IPS-18c (cell line): ENCODE data around the gene GNG13.
"Not testable (repeated sequence)": the region's sequence is repeated elsewhere in the genome, so short reads cannot be mapped to it uniquely, and the experiment has no call there.

Source experiments
- H3K4me3 ChIP-seq: 2 replicates; pipeline ENCODE4 v1.7.0; 2013; ENCODE audit warnings: low read depth, mild to moderate bottlenecking, low read length, moderate library complexity; ENCODE audit not compliant: insufficient read depth
- H3K9me3 ChIP-seq: one replicate; pipeline ENCODE4 v1.6.1; 2013; ENCODE audit warnings: mild to moderate bottlenecking, low read length, moderate library complexity; ENCODE audit not compliant: control insufficient read depth, insufficient read depth

GNG13 gene

DNA sequence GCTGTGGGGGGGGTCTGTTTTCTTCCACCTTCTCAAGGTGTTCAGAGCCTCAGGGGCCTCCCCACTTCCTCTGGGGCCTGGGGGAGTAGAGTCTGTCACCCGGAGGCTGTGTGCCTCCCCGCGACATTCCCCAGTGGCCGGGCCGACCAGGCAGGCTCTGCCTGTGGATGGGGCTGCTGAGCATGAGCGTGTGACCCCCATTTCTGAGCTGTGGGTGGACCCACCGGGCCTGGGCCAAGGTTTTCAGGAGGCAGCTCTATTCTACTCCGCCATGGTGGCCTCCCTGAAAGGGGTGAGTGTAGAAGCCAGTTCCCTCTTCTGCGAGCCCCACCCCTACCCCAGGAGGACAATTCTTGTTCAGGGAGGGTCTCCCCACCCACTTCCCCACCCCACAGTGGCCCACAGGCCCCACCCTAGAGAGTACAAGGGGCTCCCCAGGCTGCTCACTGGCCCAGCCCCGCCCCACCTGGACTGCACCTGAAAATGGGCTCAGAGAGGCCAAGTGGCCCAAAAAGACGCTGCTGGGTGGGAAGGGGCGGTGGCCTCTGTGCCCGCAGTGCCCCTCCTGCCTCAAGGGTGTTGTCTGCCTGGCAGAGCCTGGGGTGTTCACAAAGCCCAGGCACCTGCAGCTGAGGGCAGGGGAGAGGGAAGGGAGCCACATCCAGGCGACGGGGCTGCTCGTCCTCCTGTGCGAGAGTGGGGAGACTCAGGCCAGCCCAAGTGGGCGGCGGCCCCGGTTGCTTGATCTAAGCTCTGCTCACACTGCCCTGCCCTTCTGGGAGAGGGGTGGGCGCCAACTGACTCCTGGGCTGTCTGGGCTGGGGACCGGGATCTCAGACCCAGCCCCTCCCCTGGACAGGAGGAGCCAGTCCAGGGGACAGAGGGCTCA lies 38.7 kb downstream of the GNG13 start:
- Histone ChIP-seq H3K9me3 (no peaks in the 10 kb centered on the region), H3K4me3 (no peak overlapping the region)

GRCh38 chr16:760545-761343 lies 39.8 kb downstream of the GNG13 start, which contains the start of gene MSLN:
MSLN (plus strand) TSS chr16:760734; CDS start chr16:762681, 1,947 bp downstream.
- Histone ChIP-seq H3K4me3 (no peak within 1 kb of the TSS), H3K9me3 (no peaks in the 10 kb centered on the region)

DNA sequence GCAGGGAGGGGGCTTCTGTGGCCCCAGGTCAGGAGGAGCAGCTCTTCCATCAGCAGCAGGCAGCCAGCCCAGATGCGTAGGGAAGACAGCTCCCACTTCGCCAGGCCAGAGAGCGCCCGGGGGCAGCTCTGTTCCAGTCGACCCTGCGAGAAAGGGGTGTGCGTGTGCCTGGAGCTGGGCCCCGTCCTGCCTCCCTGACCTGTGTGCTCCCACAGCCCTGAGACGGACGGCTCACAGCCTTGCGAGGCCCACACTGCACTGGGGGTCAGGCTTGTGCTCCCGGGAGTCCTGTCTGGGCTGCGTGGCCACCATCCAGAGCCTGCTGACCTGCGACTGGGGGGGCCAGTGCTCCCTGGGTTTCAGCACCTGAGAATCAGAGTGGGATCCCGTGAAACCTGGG lies 40.5 kb downstream of the GNG13 start:
- no peaks in the 10 kb centered on the region for H3K9me3 ChIP-seq
- H3K4me3 ChIP-seq, result no peak overlapping the region

GRCh38 chr16:759110-759910 lies 41.2 kb downstream of the GNG13 start:
- no peaks in the 10 kb centered on the region for H3K9me3 ChIP-seq
- no peak overlapping the region for H3K4me3 ChIP-seq

GRCh38 chr16:756428-756827 lies 44.1 kb downstream of the GNG13 start:
- H3K4me3 ChIP-seq, result no peak overlapping the region
- H3K9me3 ChIP-seq, result no peaks in the 10 kb centered on the region

DNA sequence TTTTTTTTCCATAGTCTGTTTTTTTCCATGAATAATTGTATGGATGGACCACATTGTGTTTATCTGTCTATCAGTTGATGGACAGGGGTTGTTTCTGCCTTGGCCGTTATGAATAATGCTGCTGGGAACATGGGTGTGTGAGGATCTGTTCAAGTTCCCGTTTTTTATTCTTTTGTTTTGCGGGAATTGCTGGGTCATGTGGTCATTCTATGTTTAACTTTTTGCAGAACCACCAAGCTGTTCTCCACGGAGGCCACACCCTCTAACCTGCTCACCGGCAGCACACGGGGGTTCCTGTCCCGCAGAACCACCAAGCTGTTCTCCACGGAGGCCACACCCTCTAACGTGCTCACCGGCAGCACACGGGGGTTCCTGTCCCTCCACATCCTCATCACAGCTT lies 45.9 kb downstream of the GNG13 start:
- Histone ChIP-seq H3K9me3 (no peaks in the 10 kb centered on the region), H3K4me3 (no peak overlapping the region)

DNA sequence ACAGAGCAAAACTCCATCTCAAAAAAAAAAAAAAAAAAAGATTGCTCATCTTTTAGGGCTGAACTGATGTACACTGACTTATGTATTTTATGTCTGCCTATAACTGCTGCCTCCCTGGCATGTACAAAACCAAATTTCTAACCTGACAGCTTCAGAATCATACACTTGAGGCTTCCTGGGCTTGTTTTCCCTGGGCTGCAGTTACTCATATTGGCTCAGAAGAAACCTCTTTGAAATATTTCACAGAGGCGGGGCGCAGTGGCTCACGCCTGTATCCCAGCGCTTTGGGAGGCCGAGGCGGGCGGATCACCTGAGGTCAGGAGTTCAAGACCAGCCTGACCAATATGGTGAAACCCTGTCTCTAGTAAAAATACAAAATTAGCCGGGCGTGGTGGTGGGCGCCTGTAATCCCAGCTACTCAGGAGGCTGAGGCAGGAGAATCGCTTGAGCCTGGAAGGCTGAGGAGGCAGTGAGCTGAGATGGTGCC lies 46.4 kb downstream of the GNG13 start:
- H3K9me3 ChIP-seq, H3K4me3 ChIP-seq: not testable (repeated sequence)

- no peak overlapping the region for H3K4me3 ChIP-seq
- H3K9me3 ChIP-seq, result no peaks in the 10 kb centered on the region
Measured at GRCh38 chr16:752007-752312, 48.6 kb downstream of the GNG13 start.

DNA sequence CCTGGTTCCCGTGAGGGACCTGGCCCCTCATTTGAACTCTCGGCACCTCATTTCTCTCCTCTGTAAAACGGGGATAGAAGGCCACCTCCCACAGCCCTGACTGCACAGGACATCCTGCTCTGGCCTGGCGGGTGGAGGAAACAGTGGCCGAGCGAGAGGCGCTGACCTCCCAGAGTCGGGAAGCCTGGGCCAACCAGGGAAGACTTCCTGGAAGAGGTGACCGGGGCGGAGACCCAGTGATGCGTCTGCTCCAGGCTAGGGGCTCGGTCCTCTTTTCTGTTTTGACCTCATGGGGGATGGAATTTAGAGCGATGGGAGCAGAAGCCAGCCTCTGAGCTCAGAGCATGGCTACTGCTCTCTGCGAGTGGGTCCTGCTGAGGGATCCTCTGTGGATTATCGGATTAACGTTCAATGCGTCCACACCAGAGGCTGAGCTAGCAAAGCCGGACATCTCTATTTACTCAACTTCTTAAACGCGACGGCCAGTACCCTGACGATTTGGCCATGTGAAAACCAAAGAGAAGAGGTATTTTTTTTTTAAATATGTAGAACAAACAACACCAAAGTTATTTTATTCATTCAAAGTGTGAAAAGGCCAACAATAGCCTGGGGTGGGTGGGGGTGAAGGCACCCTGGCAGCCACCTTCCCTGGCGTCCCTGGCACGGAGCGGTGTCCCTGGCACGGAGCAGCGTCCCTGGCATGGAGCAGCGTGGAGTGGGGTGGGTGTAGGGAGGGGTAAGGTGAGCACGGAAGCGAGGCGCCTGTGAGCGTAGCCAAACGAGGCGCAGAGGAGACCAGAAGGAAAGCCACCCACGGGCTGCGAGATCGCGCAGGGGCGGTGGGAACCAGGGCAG lies 49.2 kb downstream of the GNG13 start:
- Histone ChIP-seq H3K4me3 (no peak overlapping the region), H3K9me3 (no peaks in the 10 kb centered on the region)

- H3K4me3 ChIP-seq, result no peak overlapping the region
- H3K9me3 ChIP-seq, result no peaks in the 10 kb centered on the region
Measured at GRCh38 chr16:750485-750884, 50.0 kb downstream of the GNG13 start.

GRCh38 chr16:749010-749409 lies 51.5 kb downstream of the GNG13 start:
- Histone ChIP-seq H3K9me3 (no peaks in the 10 kb centered on the region), H3K4me3 (no peak overlapping the region)
